H9 (cell line): ENCODE results near the gene ARID1B. TPM values are rescaled to one million over a fixed set of nuclear protein-coding genes. Genes with fewer than 3 reads are reported as not detected.

Experiments
- DNase-seq: peaks from one replicate; pipeline ENCODE4 v3.0.0-alpha.2; 2017
- H2AFZ ChIP-seq: one replicate; pipeline ENCODE4 v1.6.1; 2013; ENCODE audit warnings: mild to moderate bottlenecking, low read length, control low read depth, moderate library complexity
- H2AK5ac ChIP-seq: 2 replicates; pipeline ENCODE4 v1.6.1; 2013; ENCODE audit warnings: low read length, control low read depth, mixed read lengths; ENCODE audit not compliant: insufficient read length
- H2BK120ac ChIP-seq: one replicate; pipeline ENCODE4 v1.6.1; 2013; ENCODE audit warnings: low read depth, mild to moderate bottlenecking, low read length, control low read depth, inconsistent platforms; ENCODE audit not compliant: poor library complexity, severe bottlenecking
- H2BK12ac ChIP-seq: 2 replicates; pipeline ENCODE4 v1.6.1; 2013; ENCODE audit warnings: low read length, control low read depth, mixed read lengths, low read depth; ENCODE audit not compliant: insufficient read length
- H2BK15ac ChIP-seq: 2 replicates; pipeline ENCODE4 v1.6.1; 2013; ENCODE audit warnings: low read depth, low read length, control low read depth
- H2BK20ac ChIP-seq: one replicate; pipeline ENCODE4 v1.6.1; 2013; ENCODE audit warnings: low read depth, mild to moderate bottlenecking, low read length, control low read depth, inconsistent platforms; ENCODE audit not compliant: poor library complexity, severe bottlenecking
- H2BK5ac ChIP-seq: 2 replicates; pipeline ENCODE4 v1.6.1; 2013; ENCODE audit warnings: low read length, control low read depth, mixed read lengths; ENCODE audit not compliant: insufficient read length
- H3K14ac ChIP-seq: 2 replicates; pipeline ENCODE4 v1.6.1; 2013; ENCODE audit warnings: low read length, control low read depth; ENCODE audit not compliant: insufficient read depth
- H3K18ac ChIP-seq: 2 replicates; pipeline ENCODE4 v1.6.1; 2013; ENCODE audit warnings: low read depth, mild to moderate bottlenecking, mixed read lengths, low read length, control low read depth; ENCODE audit not compliant: insufficient read length
- H3K23ac ChIP-seq: 2 replicates; pipeline ENCODE4 v1.6.1; 2013; ENCODE audit warnings: low read length, control low read depth, mixed read lengths, low read depth; ENCODE audit not compliant: insufficient read length
- H3K23me2 ChIP-seq: 2 replicates; pipeline ENCODE4 v1.6.1; 2013; ENCODE audit warnings: low read depth, mild to moderate bottlenecking, mixed read lengths, low read length, control low read depth; ENCODE audit not compliant: insufficient read length, poor library complexity, severe bottlenecking
- H3K27ac ChIP-seq: 2 replicates; pipeline ENCODE4 v1.5.1; 2013; ENCODE audit warnings: low read length, control low read depth, mixed read lengths, low read depth; ENCODE audit not compliant: insufficient read length
- H3K27me3 ChIP-seq: 2 replicates; pipeline ENCODE4 v1.6.1; 2013; ENCODE audit warnings: low read length, control low read depth, inconsistent platforms; ENCODE audit not compliant: insufficient read depth
- H3K4ac ChIP-seq: 2 replicates; pipeline ENCODE4 v1.6.1; 2013; ENCODE audit warnings: low read depth, mild to moderate bottlenecking, control low read depth, inconsistent platforms, low read length, moderate library complexity
- H3K4me1 ChIP-seq: 2 replicates; pipeline ENCODE4 v1.6.1; 2013; ENCODE audit warnings: low read length, control low read depth, inconsistent platforms; ENCODE audit not compliant: insufficient read depth
- H3K4me2 ChIP-seq: 2 replicates; pipeline ENCODE4 v1.6.1; 2013; ENCODE audit warnings: low read length, control low read depth, mixed read lengths; ENCODE audit not compliant: insufficient read length, insufficient read depth
- H3K56ac ChIP-seq: 2 replicates; pipeline ENCODE4 v1.6.1; 2013; ENCODE audit warnings: low read depth, mild to moderate bottlenecking, mixed read lengths, low read length, control low read depth; ENCODE audit not compliant: insufficient read length
- H3K79me1 ChIP-seq: 2 replicates; pipeline ENCODE4 v1.6.1; 2013; ENCODE audit warnings: low read depth, mild to moderate bottlenecking, moderate library complexity, low read length, control low read depth, inconsistent platforms; ENCODE audit not compliant: insufficient read depth, poor library complexity, severe bottlenecking
- H3K79me2 ChIP-seq: 2 replicates; pipeline ENCODE4 v1.6.1; 2013; ENCODE audit warnings: low read length, control low read depth, inconsistent platforms; ENCODE audit not compliant: insufficient read depth
- H3K9ac ChIP-seq: 2 replicates; pipeline ENCODE4 v1.6.1; 2013; ENCODE audit warnings: low read length, control low read depth, mixed read lengths; ENCODE audit not compliant: insufficient read length; ENCODE audit errors: extremely low read depth
- H3K9me3 ChIP-seq: one replicate; pipeline ENCODE4 v1.6.1; 2013; ENCODE audit warnings: low read depth, low read length, inconsistent platforms; ENCODE audit not compliant: control insufficient read depth
- H3T11ph ChIP-seq: one replicate; pipeline ENCODE4 v1.6.1; 2013; ENCODE audit warnings: mild to moderate bottlenecking, low read length, control low read depth, inconsistent platforms
- H4K20me1 ChIP-seq: one replicate; pipeline ENCODE4 v1.6.1; 2013; ENCODE audit not compliant: control insufficient read depth, insufficient read length, insufficient read depth
- H4K5ac ChIP-seq: 2 replicates; pipeline ENCODE4 v1.6.1; 2013; ENCODE audit warnings: low read depth, mild to moderate bottlenecking, mixed read lengths, low read length, control low read depth; ENCODE audit not compliant: insufficient read length
- H4K8ac ChIP-seq: replicated peaks from 2 replicates; pipeline ENCODE4 v1.6.1; 2013; ENCODE audit warnings: low read length, control low read depth, mixed read lengths, low read depth; ENCODE audit not compliant: insufficient read length
- H4K91ac ChIP-seq: 2 replicates; pipeline ENCODE4 v1.6.1; 2013; ENCODE audit warnings: low read depth, mild to moderate bottlenecking, moderate library complexity, mixed read lengths, low read length, control low read depth; ENCODE audit not compliant: insufficient read length
- H3K27ac Mint-ChIP-seq, 3 experiments: 2 replicates in 2 of 3; 3 replicates in 1 of 3; pipeline ENCODE4 v1.8.0; 2020 to 2021; ENCODE audit warnings: mixed read lengths in 3 of 3, mild to moderate bottlenecking in 1 of 3, moderate library complexity in 1 of 3
- H3K27me3 Mint-ChIP-seq: 2 replicates; pipeline ENCODE4 v1.8.0; 2021; ENCODE audit warnings: low read depth, mild to moderate bottlenecking, moderate library complexity, mixed read lengths
- H3K36me3 Mint-ChIP-seq, 3 experiments: 2 replicates in 2 of 3; 3 replicates in 1 of 3; pipeline ENCODE4 v1.8.0; 2020 to 2021; ENCODE audit warnings: low read depth in 3 of 3, mixed read lengths in 3 of 3; ENCODE audit not compliant: insufficient read depth in 1 of 3
- H3K4me1 Mint-ChIP-seq, 2 experiments: 2 replicates each; pipeline ENCODE4 v1.8.0; 2020; ENCODE audit warnings: mixed read lengths in 2 of 2
- H3K4me3 Mint-ChIP-seq, 2 experiments: 2 replicates in 1 of 2; 3 replicates in 1 of 2; pipeline ENCODE4 v1.8.0; 2020 to 2021; ENCODE audit warnings: mild to moderate bottlenecking in 2 of 2, mixed read lengths in 2 of 2, moderate library complexity in 1 of 2
- H3K9me3 Mint-ChIP-seq, 2 experiments: 2 replicates in 1 of 2; 3 replicates in 1 of 2; pipeline ENCODE4 v1.8.0; 2020; ENCODE audit warnings: mild to moderate bottlenecking in 2 of 2, mixed read lengths in 2 of 2, moderate library complexity in 1 of 2
- CTCF ChIP-seq: fragments of 200-600 bp; sonication (generic); conservative IDR thresholded peaks from 3 replicates; pipeline ENCODE4 v1.8.0; 2021; ENCODE audit warnings: antibody characterized with exemption, mild to moderate bottlenecking
- WGBS: extraction: QIAGEN DNeasy Blood & Tissue Kit; methylation state at CpG from one replicate; pipeline ENCODE4 v1.1.7; 2013; ENCODE audit warnings: missing lambda C conversion rate, low lambda C conversion rate, mixed read lengths; ENCODE audit not compliant: insufficient read length; ENCODE audit errors: extremely low coverage; 5-methylcytosine and 5-hydroxymethylcytosine counted together
- total RNA-seq: library from RNA; stranded (reverse); gene quantifications from 2 replicates; pipeline ENCODE4 v1.2.1, GENCODE V29; 2021

ARID1B gene
- total RNA-seq, 1 experiment from 2014 or later: 88.2 TPM

- Histone ChIP-seq H3K9ac (no peak overlapping the region), H2BK5ac (no peak overlapping the region), H3T11ph (no peak overlapping the region), H3K4ac (no peak overlapping the region), H3K18ac (no peak overlapping the region), H3K79me1 (peaks cover 14% of the 10 kb centered on the region), H3K56ac (no peak overlapping the region), H3K9me3 (no peaks in the 10 kb centered on the region), H2AK5ac (no peak overlapping the region), H2BK120ac (no peak overlapping the region), H3K23ac (no peak overlapping the region), H2BK12ac (no peak overlapping the region), H3K14ac (no peak overlapping the region), H4K8ac (no peak overlapping the region), H2BK15ac (no peak overlapping the region), H3K23me2 (no peaks in the 10 kb centered on the region), H3K27ac (no peak overlapping the region), H2BK20ac (no peak overlapping the region), H4K20me1 (no peaks in the 10 kb centered on the region), H3K27me3 (no peaks in the 10 kb centered on the region), H4K5ac (no peak overlapping the region), H4K91ac (no peak overlapping the region), H2AFZ (no peak overlapping the region), H3K4me2 (no peak overlapping the region), H3K79me2 (peaks cover 31% of the 10 kb centered on the region; the same call in 1 of the 2 replicates), H3K4me1 (peaks cover 13% of the 10 kb centered on the region; the same call in 1 of the 2 replicates)
- Mint-ChIP-seq H3K4me1 (peaks cover 80% of the 10 kb centered on the region in 2 experiments), H3K27me3 (no peaks in the 10 kb centered on the region), H3K27ac (peak overlapping the region in 1 of 3 experiments; percentile 45; a peak in 2 of 7 replicates), H3K4me3 (no peak overlapping the region), H3K36me3 (no peaks in the 10 kb centered on the region), H3K9me3 (no peaks in the 10 kb centered on the region)
- TF ChIP-seq CTCF: no peak
- WGBS: no CpG with 5 or more reads among the region's 1 CpG
- DNase-seq: no peak
Measured at GRCh38 chr6:156865019-156865629, 87.9 kb downstream of the ARID1B start.
